HCT116 (cell line): ENCODE measurements around the gene LCMT1. TPM values are rescaled to one million over a fixed set of nuclear protein-coding genes. Genes with fewer than 3 reads are reported as not detected.

Experiments
- ATAC-seq: fragments of 200-7000 bp; cut with Tn5 transposase; 2 replicates; pipeline ENCODE4 v1.9.1; 2020; ENCODE audit warnings: mild to moderate bottlenecking, moderate library complexity
- BruUV-seq: library from RNA; stranded (reverse); fragments of 400-500 nt; replicated peaks from 2 replicates; lab custom pipeline; 2021; lab: Mats Ljungman, UMichigan
- CTCF ChIA-PET: fragments of 300-600 bp; sonication (Branson Sonifier 250); formaldehyde crosslinking; loops from one replicate; lab custom pipeline; 2021; ENCODE audit warnings: antibody characterized with exemption; lab: Charles Lee
- POLR2A ChIA-PET: fragments of 300-600, 350-600 bp; sonication (Branson Sonifier 250); formaldehyde crosslinking; loops from one replicate; lab custom pipeline; 2021; ENCODE audit warnings: antibody characterized with exemption; lab: Charles Lee
- RAD21 ChIA-PET, 2 experiments: fragments of 300-600 bp; sonication (Branson Sonifier 250); formaldehyde crosslinking; loops; one replicate each; lab custom pipeline; 2023; ENCODE audit warnings: low total read pairs in 2 of 2; ENCODE audit not compliant: uncharacterized antibody in 2 of 2, unreplicated experiment in 2 of 2, low non-redundant PET in 1 of 2; lab: Charles Lee
- DNase-seq: peaks from one replicate; pipeline ENCODE4 v3.0.0-alpha.2; 2010; ENCODE audit warnings: low read depth, low spot score
- H2AFZ ChIP-seq: fragments of 200-600 bp; shearing (Covaris generic), sonication (generic); 2 replicates; pipeline ENCODE4 v1.6.1; 2017; ENCODE audit warnings: low read depth, mixed run types, mixed read lengths, antibody characterized with exemption, low read length; ENCODE audit not compliant: poor library complexity, severe bottlenecking
- H3K27ac ChIP-seq: 2 replicates; pipeline ENCODE4 v1.5.1; 2012; ENCODE audit warnings: low read depth, low read length
- H3K27me3 ChIP-seq: fragments of 200-600 bp; sonication (generic); 2 replicates; pipeline ENCODE4 v1.6.1; 2016; ENCODE audit warnings: mixed run types, low read length, mixed read lengths; ENCODE audit not compliant: insufficient read depth
- H3K36me3 ChIP-seq, 2 experiments: fragments of 200-500 bp in 1 of 2; fragments of 200-600 bp in 1 of 2; sonication (Bioruptor generic) in 1 of 2; sonication (generic) in 1 of 2; 2 replicates each; pipeline versions ENCODE4 v1.5.1 to v1.6.1; 2014 to 2016; ENCODE audit warnings: low read length in 2 of 2, inconsistent platforms in 1 of 2, mixed read lengths in 1 of 2, mixed run types in 1 of 2; ENCODE audit not compliant: insufficient read depth in 2 of 2, control insufficient read depth in 1 of 2
- H3K4me1 ChIP-seq, 2 experiments: fragments of 200-600 bp in 1 of 2; sonication (generic) in 1 of 2; 2 replicates each; pipeline versions ENCODE4 v1.5.1 to v1.6.1; 2012 to 2017; ENCODE audit warnings: low read length in 2 of 2, inconsistent platforms in 1 of 2, mild to moderate bottlenecking in 1 of 2, mixed read lengths in 1 of 2, mixed run types in 1 of 2, moderate library complexity in 1 of 2; ENCODE audit not compliant: insufficient read depth in 2 of 2, control insufficient read depth in 1 of 2
- H3K4me2 ChIP-seq: fragments of 200-600 bp; sonication (generic); 2 replicates; pipeline ENCODE4 v1.6.1; 2017; ENCODE audit warnings: mixed run types, low read length, mixed read lengths
- H3K4me3 ChIP-seq, 2 experiments: fragments of 200-600 bp in 1 of 2; sonication (generic) in 1 of 2; replicated peaks in 1 of 2; 2 replicates each; pipeline ENCODE4 v1.5.1; 2011 to 2016; ENCODE audit warnings: low read length in 2 of 2, control low read depth in 1 of 2, low read depth in 1 of 2, mild to moderate bottlenecking in 1 of 2, mixed read lengths in 1 of 2, mixed run types in 1 of 2
- H3K79me2 ChIP-seq: fragments of 200-600 bp; sonication (generic); 2 replicates; pipeline ENCODE4 v1.6.1; 2017; ENCODE audit warnings: mild to moderate bottlenecking, mixed run types, low read length, moderate library complexity, mixed read lengths; ENCODE audit not compliant: insufficient read depth
- H3K9ac ChIP-seq: fragments of 200-600 bp; sonication (generic); 2 replicates; pipeline ENCODE4 v1.6.1; 2016; ENCODE audit warnings: low read length, mixed read lengths
- H3K9me2 ChIP-seq: fragments of 200-600 bp; sonication (generic), shearing (Covaris generic); 2 replicates; pipeline ENCODE4 v1.6.1; 2017; ENCODE audit warnings: mixed run types, mild to moderate bottlenecking, moderate library complexity; ENCODE audit not compliant: insufficient read depth
- H3K9me3 ChIP-seq, 2 experiments: fragments of 200-500 bp in 1 of 2; fragments of 200-600 bp in 1 of 2; sonication (Bioruptor generic) in 1 of 2; sonication (generic) in 1 of 2; 2 replicates each; pipeline ENCODE4 v1.6.1; 2014 to 2017; ENCODE audit warnings: low read length in 2 of 2, mixed read lengths in 2 of 2, inconsistent platforms in 1 of 2, low read depth in 1 of 2, mild to moderate bottlenecking in 1 of 2, mixed run types in 1 of 2, moderate library complexity in 1 of 2; ENCODE audit not compliant: control insufficient read depth in 1 of 2, insufficient read depth in 1 of 2
- H4K20me1 ChIP-seq: fragments of 200-600 bp; sonication (generic), shearing (Covaris generic); 2 replicates; pipeline ENCODE4 v1.6.1; 2017; ENCODE audit warnings: mixed run types, mild to moderate bottlenecking, moderate library complexity; ENCODE audit not compliant: insufficient read depth
- CBX3 ChIP-seq: IDR thresholded peaks from 2 replicates; pipeline ENCODE4 v1.6.1; 2012; ENCODE audit warnings: low read depth
- EGR1 ChIP-seq: IDR thresholded peaks from 2 replicates; pipeline ENCODE4 v1.6.1; 2012; ENCODE audit warnings: low read depth
- ELF1 ChIP-seq: IDR thresholded peaks from 2 replicates; pipeline ENCODE4 v1.6.1; 2012; ENCODE audit warnings: low read depth, borderline replicate concordance
- POLR2AphosphoS5 ChIP-seq: IDR thresholded peaks from 2 replicates; pipeline ENCODE4 v1.6.1; 2011; ENCODE audit warnings: mild to moderate bottlenecking, low read depth, low read length, moderate library complexity
- RAD21 ChIP-seq: IDR thresholded peaks from 2 replicates; pipeline ENCODE4 v1.6.1; 2012; ENCODE audit warnings: low read depth, mild to moderate bottlenecking
- SP1 ChIP-seq: IDR thresholded peaks from 2 replicates; pipeline ENCODE4 v1.6.1; 2012; ENCODE audit warnings: low read depth
- SRF ChIP-seq: IDR thresholded peaks from 2 replicates; pipeline ENCODE4 v1.6.1; 2012; ENCODE audit warnings: low read depth
- ZBTB33 ChIP-seq: IDR thresholded peaks from 2 replicates; pipeline ENCODE4 v1.6.1; 2011; ENCODE audit warnings: mild to moderate bottlenecking, low read length, moderate library complexity; ENCODE audit not compliant: insufficient replicate concordance; ENCODE audit errors: extremely low read depth
- intact Hi-C: fragments of 100-400 bp; cut with micrococcal nuclease; formaldehyde crosslinking; loops from 2 replicates; pipeline ENCODE4 v1.10.0; 2022
- total RNA-seq: library from RNA; stranded (reverse); gene quantifications from one replicate; pipeline ENCODE4 v1.2.1, GENCODE V29; 2021; ENCODE audit not compliant: unreplicated experiment
- TF ChIP-seq, protein P1 (sequence below), 3 experiments: fragments of 200-600 bp in 1 of 3; sonication (generic) in 1 of 3; IDR thresholded peaks in 2 of 3; conservative IDR thresholded peaks in 1 of 3; 2 replicates each; pipeline ENCODE4 v1.5.1; 2012 to 2017; ENCODE audit warnings: low read depth in 2 of 3, low read length in 2 of 3, antibody characterized with exemption in 1 of 3, borderline replicate concordance in 1 of 3, control low read depth in 1 of 3, mild to moderate bottlenecking in 1 of 3, mixed read lengths in 1 of 3, mixed run types in 1 of 3, moderate library complexity in 1 of 3; ENCODE audit not compliant: insufficient read depth in 1 of 3
- TF ChIP-seq, protein P2 (sequence below): IDR thresholded peaks from 2 replicates; pipeline ENCODE4 v1.6.1; 2012; ENCODE audit warnings: low read depth
- TF ChIP-seq, protein P3 (sequence below): IDR thresholded peaks from 2 replicates; pipeline ENCODE4 v1.6.1; 2012

Gene LCMT1
- total RNA-seq, 1 experiment from 2014 or later = 52.4 TPM

- TF ChIP-seq ZBTB33 = no peak
- TF ChIP-seq ELF1 = no peak
- TF ChIP-seq, all 23 proteins: peak for 0
These were observed 26.7 kb upstream of the LCMT1 start (continued) for GRCh38 chr16:25084797-25085196.

GRCh38 chr16:25087761-25088160, 23.8 kb upstream of the LCMT1 start:
- Histone ChIP-seq H3K4me3 (no peak overlapping the region), H4K20me1 (no peaks in the 10 kb centered on the region), H3K27me3 (no peaks in the 10 kb centered on the region), H3K9ac (no peak overlapping the region), H2AFZ (no peak overlapping the region), H3K4me2 (no peak overlapping the region), H3K4me1 (no peaks in the 10 kb centered on the region), H3K36me3 (no peaks in the 10 kb centered on the region)
- intact Hi-C loops = no loop called here
- no peak for ATAC-seq
- CTCF ChIA-PET = no interaction called here
- TF ChIP-seq, protein P1, sequence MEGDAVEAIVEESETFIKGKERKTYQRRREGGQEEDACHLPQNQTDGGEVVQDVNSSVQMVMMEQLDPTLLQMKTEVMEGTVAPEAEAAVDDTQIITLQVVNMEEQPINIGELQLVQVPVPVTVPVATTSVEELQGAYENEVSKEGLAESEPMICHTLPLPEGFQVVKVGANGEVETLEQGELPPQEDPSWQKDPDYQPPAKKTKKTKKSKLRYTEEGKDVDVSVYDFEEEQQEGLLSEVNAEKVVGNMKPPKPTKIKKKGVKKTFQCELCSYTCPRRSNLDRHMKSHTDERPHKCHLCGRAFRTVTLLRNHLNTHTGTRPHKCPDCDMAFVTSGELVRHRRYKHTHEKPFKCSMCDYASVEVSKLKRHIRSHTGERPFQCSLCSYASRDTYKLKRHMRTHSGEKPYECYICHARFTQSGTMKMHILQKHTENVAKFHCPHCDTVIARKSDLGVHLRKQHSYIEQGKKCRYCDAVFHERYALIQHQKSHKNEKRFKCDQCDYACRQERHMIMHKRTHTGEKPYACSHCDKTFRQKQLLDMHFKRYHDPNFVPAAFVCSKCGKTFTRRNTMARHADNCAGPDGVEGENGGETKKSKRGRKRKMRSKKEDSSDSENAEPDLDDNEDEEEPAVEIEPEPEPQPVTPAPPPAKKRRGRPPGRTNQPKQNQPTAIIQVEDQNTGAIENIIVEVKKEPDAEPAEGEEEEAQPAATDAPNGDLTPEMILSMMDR (IDR thresholded peaks at IDR 0.05 in 2 of 3, conservative IDR thresholded peaks at IDR 0.05 in 1 of 3; ENCODE audit: borderline replicate concordance in 1 of 3, insufficient read depth in 1 of 3, low read depth in 2 of 3, low read length in 2 of 3) = no peak
- TF ChIP-seq SP1 (no peak), RAD21 (no peak), POLR2AphosphoS5 (no peak), ELF1 (no peak), CBX3 (no peak), SRF (no peak), EGR1 (no peak)
- TF ChIP-seq, protein P2, sequence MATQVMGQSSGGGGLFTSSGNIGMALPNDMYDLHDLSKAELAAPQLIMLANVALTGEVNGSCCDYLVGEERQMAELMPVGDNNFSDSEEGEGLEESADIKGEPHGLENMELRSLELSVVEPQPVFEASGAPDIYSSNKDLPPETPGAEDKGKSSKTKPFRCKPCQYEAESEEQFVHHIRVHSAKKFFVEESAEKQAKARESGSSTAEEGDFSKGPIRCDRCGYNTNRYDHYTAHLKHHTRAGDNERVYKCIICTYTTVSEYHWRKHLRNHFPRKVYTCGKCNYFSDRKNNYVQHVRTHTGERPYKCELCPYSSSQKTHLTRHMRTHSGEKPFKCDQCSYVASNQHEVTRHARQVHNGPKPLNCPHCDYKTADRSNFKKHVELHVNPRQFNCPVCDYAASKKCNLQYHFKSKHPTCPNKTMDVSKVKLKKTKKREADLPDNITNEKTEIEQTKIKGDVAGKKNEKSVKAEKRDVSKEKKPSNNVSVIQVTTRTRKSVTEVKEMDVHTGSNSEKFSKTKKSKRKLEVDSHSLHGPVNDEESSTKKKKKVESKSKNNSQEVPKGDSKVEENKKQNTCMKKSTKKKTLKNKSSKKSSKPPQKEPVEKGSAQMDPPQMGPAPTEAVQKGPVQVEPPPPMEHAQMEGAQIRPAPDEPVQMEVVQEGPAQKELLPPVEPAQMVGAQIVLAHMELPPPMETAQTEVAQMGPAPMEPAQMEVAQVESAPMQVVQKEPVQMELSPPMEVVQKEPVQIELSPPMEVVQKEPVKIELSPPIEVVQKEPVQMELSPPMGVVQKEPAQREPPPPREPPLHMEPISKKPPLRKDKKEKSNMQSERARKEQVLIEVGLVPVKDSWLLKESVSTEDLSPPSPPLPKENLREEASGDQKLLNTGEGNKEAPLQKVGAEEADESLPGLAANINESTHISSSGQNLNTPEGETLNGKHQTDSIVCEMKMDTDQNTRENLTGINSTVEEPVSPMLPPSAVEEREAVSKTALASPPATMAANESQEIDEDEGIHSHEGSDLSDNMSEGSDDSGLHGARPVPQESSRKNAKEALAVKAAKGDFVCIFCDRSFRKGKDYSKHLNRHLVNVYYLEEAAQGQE = no peak
- TF ChIP-seq, protein P3, sequence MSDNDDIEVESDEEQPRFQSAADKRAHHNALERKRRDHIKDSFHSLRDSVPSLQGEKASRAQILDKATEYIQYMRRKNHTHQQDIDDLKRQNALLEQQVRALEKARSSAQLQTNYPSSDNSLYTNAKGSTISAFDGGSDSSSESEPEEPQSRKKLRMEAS = no peak
- TF ChIP-seq, all 23 proteins: peak for 0
- no peaks in the 10 kb centered on the region for H3K9me2 ChIP-seq
- no peak for DNase-seq
- no peaks in the 10 kb centered on the region for H3K9me3 ChIP-seq
- ChIA-PET POLR2A (no interaction called here), RAD21 (no interaction called here)
- no peak overlapping the region for H3K27ac ChIP-seq
- no peaks in the 10 kb centered on the region for H3K79me2 ChIP-seq
- no TSS peak for BruUV-seq
